ENCODE data around the gene SF3B3.

DNA sequence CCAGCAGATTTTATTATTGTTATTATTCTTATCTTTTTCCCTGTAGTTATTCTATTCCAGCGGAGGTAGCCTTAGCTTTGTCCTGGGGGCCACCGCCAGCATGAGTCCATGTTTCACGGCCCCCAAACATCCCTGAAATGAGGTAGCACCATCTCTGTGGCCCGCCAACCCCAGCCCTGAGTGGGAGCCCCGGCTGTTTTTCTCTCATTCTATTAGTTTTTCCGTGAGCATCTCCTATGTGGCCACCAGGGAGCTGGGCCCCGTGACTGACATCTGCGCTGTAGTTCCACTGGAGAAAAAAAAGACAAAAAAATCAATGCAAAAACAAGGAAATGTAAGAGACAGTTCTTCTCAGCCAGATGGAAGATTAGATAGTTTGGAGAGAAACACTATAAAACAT is 79.2 kb downstream of the SF3B3 start:
- TF ChIP-seq, protein P1, sequence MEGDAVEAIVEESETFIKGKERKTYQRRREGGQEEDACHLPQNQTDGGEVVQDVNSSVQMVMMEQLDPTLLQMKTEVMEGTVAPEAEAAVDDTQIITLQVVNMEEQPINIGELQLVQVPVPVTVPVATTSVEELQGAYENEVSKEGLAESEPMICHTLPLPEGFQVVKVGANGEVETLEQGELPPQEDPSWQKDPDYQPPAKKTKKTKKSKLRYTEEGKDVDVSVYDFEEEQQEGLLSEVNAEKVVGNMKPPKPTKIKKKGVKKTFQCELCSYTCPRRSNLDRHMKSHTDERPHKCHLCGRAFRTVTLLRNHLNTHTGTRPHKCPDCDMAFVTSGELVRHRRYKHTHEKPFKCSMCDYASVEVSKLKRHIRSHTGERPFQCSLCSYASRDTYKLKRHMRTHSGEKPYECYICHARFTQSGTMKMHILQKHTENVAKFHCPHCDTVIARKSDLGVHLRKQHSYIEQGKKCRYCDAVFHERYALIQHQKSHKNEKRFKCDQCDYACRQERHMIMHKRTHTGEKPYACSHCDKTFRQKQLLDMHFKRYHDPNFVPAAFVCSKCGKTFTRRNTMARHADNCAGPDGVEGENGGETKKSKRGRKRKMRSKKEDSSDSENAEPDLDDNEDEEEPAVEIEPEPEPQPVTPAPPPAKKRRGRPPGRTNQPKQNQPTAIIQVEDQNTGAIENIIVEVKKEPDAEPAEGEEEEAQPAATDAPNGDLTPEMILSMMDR (IDR thresholded peaks at IDR 0.05): no peak
- TF ChIP-seq POLR2A (IDR thresholded peaks at IDR 0.05): no peak
- TF ChIP-seq POLR2AphosphoS5 (IDR thresholded peaks at IDR 0.05; ENCODE audit: insufficient read depth in 1 of 2, low read depth in 1 of 2): no peak

Data from vagina (tissue), 2 donors.